ENCODE results near the gene CKM. TPM values are rescaled to one million over a fixed set of nuclear protein-coding genes. Genes with fewer than 3 reads are reported as not detected.

Gene CKM
- total RNA-seq, 3 donors from 2014 or later: not detected

- Histone ChIP-seq H3K4me1 (no peaks in the 10 kb centered on the region), H3K4me3 (no peak overlapping the region), H3K27me3 (no peaks in the 10 kb centered on the region), H3K27ac (no peak overlapping the region), H3K9me3 (no peaks in the 10 kb centered on the region), H3K36me3 (no peaks in the 10 kb centered on the region)
- DNase-seq (ENCODE audit: low spot score in 2 of 2): no peak
- TF ChIP-seq, protein P1, sequence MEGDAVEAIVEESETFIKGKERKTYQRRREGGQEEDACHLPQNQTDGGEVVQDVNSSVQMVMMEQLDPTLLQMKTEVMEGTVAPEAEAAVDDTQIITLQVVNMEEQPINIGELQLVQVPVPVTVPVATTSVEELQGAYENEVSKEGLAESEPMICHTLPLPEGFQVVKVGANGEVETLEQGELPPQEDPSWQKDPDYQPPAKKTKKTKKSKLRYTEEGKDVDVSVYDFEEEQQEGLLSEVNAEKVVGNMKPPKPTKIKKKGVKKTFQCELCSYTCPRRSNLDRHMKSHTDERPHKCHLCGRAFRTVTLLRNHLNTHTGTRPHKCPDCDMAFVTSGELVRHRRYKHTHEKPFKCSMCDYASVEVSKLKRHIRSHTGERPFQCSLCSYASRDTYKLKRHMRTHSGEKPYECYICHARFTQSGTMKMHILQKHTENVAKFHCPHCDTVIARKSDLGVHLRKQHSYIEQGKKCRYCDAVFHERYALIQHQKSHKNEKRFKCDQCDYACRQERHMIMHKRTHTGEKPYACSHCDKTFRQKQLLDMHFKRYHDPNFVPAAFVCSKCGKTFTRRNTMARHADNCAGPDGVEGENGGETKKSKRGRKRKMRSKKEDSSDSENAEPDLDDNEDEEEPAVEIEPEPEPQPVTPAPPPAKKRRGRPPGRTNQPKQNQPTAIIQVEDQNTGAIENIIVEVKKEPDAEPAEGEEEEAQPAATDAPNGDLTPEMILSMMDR (IDR thresholded peaks at IDR 0.05): no peak
- TF ChIP-seq POLR2AphosphoS5 (IDR thresholded peaks at IDR 0.05) (no peak), POLR2A (IDR thresholded peaks at IDR 0.05) (no peak)
- intact Hi-C loops (cut with DNase I; ENCODE audit: low total_unique reads): no loop called here
Observed at GRCh38 chr19:45264781-45265317, 57.8 kb downstream of the CKM start.

DNA sequence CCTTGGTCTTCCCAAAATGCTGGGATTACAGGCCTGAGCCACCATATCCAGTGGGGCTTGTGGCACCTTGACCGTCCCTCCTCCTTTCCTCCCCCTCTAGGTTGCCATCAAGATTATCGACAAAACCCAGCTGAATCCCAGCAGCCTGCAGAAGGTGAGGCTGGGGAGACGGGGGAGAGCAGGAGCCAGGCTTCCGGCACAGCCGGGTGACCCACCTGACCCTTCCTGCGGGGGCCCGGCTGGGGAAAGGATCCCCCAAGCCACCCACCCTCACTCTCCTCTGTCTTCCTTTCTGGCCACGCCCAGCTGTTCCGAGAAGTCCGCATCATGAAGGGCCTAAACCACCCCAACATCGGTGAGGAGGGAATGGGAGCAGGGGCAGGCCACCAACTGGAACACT lies 59.7 kb downstream of the CKM start:
- TF ChIP-seq, protein P1 (IDR thresholded peaks at IDR 0.05): no peak
- TF ChIP-seq POLR2AphosphoS5 (IDR thresholded peaks at IDR 0.05) (no peak), POLR2A (IDR thresholded peaks at IDR 0.05) (no peak)
- intact Hi-C loops (cut with DNase I; ENCODE audit: low total_unique reads): no loop called here
- DNase-seq (ENCODE audit: low spot score in 2 of 2): no peak
- Histone ChIP-seq H3K4me3 (no peak overlapping the region), H3K27ac (no peak overlapping the region), H3K9me3 (no peaks in the 10 kb centered on the region), H3K27me3 (no peaks in the 10 kb centered on the region), H3K4me1 (no peaks in the 10 kb centered on the region), H3K36me3 (no peaks in the 10 kb centered on the region)

DNA sequence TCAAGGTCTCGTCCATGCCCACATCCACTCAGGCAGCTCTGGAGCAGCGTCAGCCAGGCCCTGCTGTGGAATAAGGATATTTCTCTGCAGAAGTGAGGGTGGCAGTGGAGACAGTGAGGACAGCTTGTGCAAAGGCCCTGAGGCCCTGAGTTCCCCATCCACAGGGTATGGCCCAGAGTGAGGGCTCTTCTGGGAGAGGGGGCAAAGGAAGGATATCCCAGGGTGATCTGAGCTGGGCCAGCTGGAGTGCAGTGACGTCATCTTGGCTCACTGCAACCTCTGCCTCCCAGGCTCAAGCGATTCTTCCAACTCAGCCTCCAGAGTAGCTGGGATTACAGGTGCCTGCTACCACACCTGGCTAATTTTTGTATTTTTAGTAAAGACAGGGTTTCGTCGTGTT lies 60.1 kb downstream of the CKM start:
- Histone ChIP-seq H3K9me3 (no peaks in the 10 kb centered on the region), H3K4me3 (no peak overlapping the region), H3K27ac (no peak overlapping the region), H3K36me3 (no peaks in the 10 kb centered on the region), H3K4me1 (no peaks in the 10 kb centered on the region), H3K27me3 (no peaks in the 10 kb centered on the region)
- TF ChIP-seq, protein P1 (IDR thresholded peaks at IDR 0.05): no peak
- no peak for TF ChIP-seq POLR2AphosphoS5 (IDR thresholded peaks at IDR 0.05)
- TF ChIP-seq POLR2A (IDR thresholded peaks at IDR 0.05): no peak
- intact Hi-C loops (cut with DNase I; ENCODE audit: low total_unique reads): no loop called here
- no peak for DNase-seq (ENCODE audit: low spot score in 2 of 2)

- no peak for TF ChIP-seq POLR2AphosphoS5 (IDR thresholded peaks at IDR 0.05)
- TF ChIP-seq, protein P1 (IDR thresholded peaks at IDR 0.05): no peak
- no peak for TF ChIP-seq POLR2A (IDR thresholded peaks at IDR 0.05)
- H3K4me1 ChIP-seq: peaks cover 0 to 9% of the 10 kb centered on the region in 2 donors
- no peak overlapping the region for H3K27ac ChIP-seq
- intact Hi-C loops (cut with DNase I; ENCODE audit: low total_unique reads): no loop called here
- no peak overlapping the region for H3K4me3 ChIP-seq
- no peaks in the 10 kb centered on the region for H3K36me3 ChIP-seq
- H3K9me3 ChIP-seq: no peaks in the 10 kb centered on the region
- DNase-seq (ENCODE audit: low spot score in 2 of 2): no peak
- no peaks in the 10 kb centered on the region for H3K27me3 ChIP-seq
Observed at GRCh38 chr19:45258862-45259261, 63.8 kb downstream of the CKM start.

DNA sequence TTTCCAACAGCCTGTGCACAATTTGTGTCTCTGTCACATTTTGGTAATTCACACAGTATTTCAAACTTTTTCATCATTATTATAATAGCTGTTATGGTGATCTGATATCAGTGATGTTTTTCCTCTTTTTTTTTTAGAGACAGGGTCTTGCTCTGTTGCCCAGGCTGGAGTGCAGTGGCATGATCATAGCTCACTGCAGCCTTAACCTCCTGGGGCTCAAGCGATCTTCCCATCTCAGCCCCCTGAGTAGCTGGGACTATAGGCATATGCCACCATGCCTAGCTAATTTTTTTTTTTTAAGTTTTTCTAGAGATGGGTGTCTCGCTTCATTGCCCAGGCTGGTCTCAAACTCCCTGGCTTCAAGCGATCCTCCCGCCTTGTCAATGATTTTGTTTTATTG lies 65.8 kb downstream of the CKM start:
- H3K36me3 ChIP-seq: no peaks in the 10 kb centered on the region
- intact Hi-C loops (cut with DNase I; ENCODE audit: low total_unique reads): no loop called here
- H3K27ac ChIP-seq: no peak overlapping the region
- H3K27me3 ChIP-seq: no peaks in the 10 kb centered on the region
- no peak for DNase-seq (ENCODE audit: low spot score in 2 of 2)
- peaks cover 0 to 17% of the 10 kb centered on the region in 2 donors for H3K4me1 ChIP-seq
- H3K9me3 ChIP-seq: no peaks in the 10 kb centered on the region
- no peak overlapping the region for H3K4me3 ChIP-seq
- TF ChIP-seq POLR2AphosphoS5 (IDR thresholded peaks at IDR 0.05) (no peak), POLR2A (IDR thresholded peaks at IDR 0.05) (no peak)
- TF ChIP-seq, protein P1 (IDR thresholded peaks at IDR 0.05): no peak

Other genes with a start within 250 kb of the CKM start
- 1 to 10 TPM in 2 of 3 donors, under 1 TPM in 1; 0.98 to 1.9 (median 1.3) TPM for gene ZNF296, start 246.4 kb downstream of the CKM start, total RNA-seq
- gene GEMIN7, start 243.6 kb downstream of the CKM start, total RNA-seq: 10 to 100 TPM; 21.3 to 35.1 (median 22.1) TPM
- 10 to 100 TPM; 18.6 to 50.8 (median 33.8) TPM for gene PPP1R37, start 229.7 kb downstream of the CKM start, total RNA-seq
- 1 to 10 TPM in 2 of 3 donors, under 1 TPM in 1; 0.16 to 1.3 (median 1.0) TPM for gene NKPD1, start 161.9 kb downstream of the CKM start, total RNA-seq
- 10 to 100 TPM; 29.5 to 54.4 (median 34.7) TPM for gene TRAPPC6A, start 144.6 kb downstream of the CKM start, total RNA-seq
- gene BLOC1S3, start 144.1 kb downstream of the CKM start, total RNA-seq: 10 to 100 TPM; 10.2 to 13.0 (median 10.6) TPM
- 1 to 10 TPM in 1 of 3 donors, under 1 TPM in 2; 0.44 to 2.3 (median 0.64) TPM for gene EXOC3L2, start 77.5 kb downstream of the CKM start, total RNA-seq
- 10 to 100 TPM; 11.0 to 20.0 (median 19.2) TPM for gene MARK4, start 71.6 kb downstream of the CKM start, total RNA-seq
- 10 to 100 TPM in 1 of 3 donors, 1 to 10 TPM in 1, not detected in 1; 5.6 to 13.5 TPM for gene KLC3, start 17.9 kb upstream of the CKM start, total RNA-seq
- gene ERCC2, start 47.7 kb upstream of the CKM start, total RNA-seq: 10 to 100 TPM in 1 of 3 donors, 1 to 10 TPM in 2; 6.4 to 11.5 (median 9.5) TPM
- 10 to 100 TPM in 2 of 3 donors, 1 to 10 TPM in 1; 3.4 to 45.1 (median 34.7) TPM for gene PPP1R13L, start 82.2 kb upstream of the CKM start, total RNA-seq
- gene POLR1G, start 83.8 kb upstream of the CKM start, total RNA-seq: 1 to 10 TPM; 2.6 to 6.9 (median 5.3) TPM
- 10 to 100 TPM; 89.9 to 96.7 (median 91.2) TPM for gene ERCC1, start 101.0 kb upstream of the CKM start, total RNA-seq
- gene FOSB, start 145.1 kb upstream of the CKM start, total RNA-seq: 100 to 1,000 TPM in 1 of 3 donors, 10 to 100 TPM in 2; 29.8 to 109 (median 38.4) TPM
- 10 to 100 TPM in 1 of 3 donors, 1 to 10 TPM in 2; 5.9 to 15.1 (median 7.2) TPM for gene RTN2, start 174.2 kb upstream of the CKM start, total RNA-seq
- gene PPM1N, start 175.6 kb upstream of the CKM start, total RNA-seq: 1 to 10 TPM; 1.8 to 2.5 (median 2.3) TPM
- 10 to 100 TPM; 31.8 to 61.6 (median 52.2) TPM for gene VASP, start 184.6 kb upstream of the CKM start, total RNA-seq